ENCODE results near the gene C1orf105.
"Not testable (repeated sequence)": the region's sequence is repeated elsewhere in the genome, so short reads cannot be mapped to it uniquely, and the experiment has no call there.

The C1orf105 gene

DNA sequence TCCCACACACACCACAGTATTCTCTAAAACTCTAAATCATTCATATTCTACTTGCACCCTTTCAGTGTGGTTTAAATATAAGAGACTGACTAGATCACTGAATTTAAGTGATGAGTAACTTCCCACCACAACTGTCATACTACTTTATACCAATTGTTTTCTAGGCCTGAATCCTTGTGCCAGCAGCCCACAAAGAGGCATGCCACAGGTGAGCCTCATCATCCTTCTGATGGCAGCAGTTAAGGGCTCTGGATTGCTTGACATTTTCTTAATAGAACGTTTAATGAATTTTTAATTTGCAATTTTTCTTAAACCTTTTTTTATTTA, 9.6 kb downstream of the C1orf105 start:
- no peak overlapping the region for H3K4me2 ChIP-seq (ENCODE audit: low read depth, low read length)
- no peak for TF ChIP-seq CTCF (IDR thresholded peaks at IDR 0.05; ENCODE audit: low read length)
- TF ChIP-seq EZH2 (optimal IDR thresholded peaks at IDR 0.05; ENCODE audit: low read depth, low read length) = no peak
- no peak for TF ChIP-seq EZH2phosphoT487 (IDR thresholded peaks at IDR 0.05; ENCODE audit: low read length)
- no peak for DNase-seq
- no peaks in the 10 kb centered on the region for H3K36me3 ChIP-seq (replicated peaks; ENCODE audit: insufficient read depth, low read length)
- no peak overlapping the region for H3K9ac ChIP-seq (ENCODE audit: low read length)
- H2AFZ ChIP-seq (ENCODE audit: low read length) = no peak overlapping the region
- H3K9me2 ChIP-seq (replicated peaks; ENCODE audit: insufficient read depth, low read length) = no peaks in the 10 kb centered on the region
- no peaks in the 10 kb centered on the region for H3K79me2 ChIP-seq (ENCODE audit: low read length)
- H3F3A ChIP-seq (ENCODE audit: insufficient read depth, low read length) = no peaks in the 10 kb centered on the region
- H3K4me3 ChIP-seq (ENCODE audit: low read length) = no peak overlapping the region
- H3K27ac ChIP-seq (ENCODE audit: low read length) = no peak overlapping the region
- no peaks in the 10 kb centered on the region for H3K9me3 ChIP-seq (replicated peaks; ENCODE audit: insufficient read depth, low read length)
- no peaks in the 10 kb centered on the region for H3K27me3 ChIP-seq (replicated peaks; ENCODE audit: insufficient read depth, low read length)
- H3K4me1 ChIP-seq (ENCODE audit: low read length) = peaks cover 6% of the 10 kb centered on the region; the same call in 1 of the 2 replicates
- no peaks in the 10 kb centered on the region; the same call in 1 of the 2 replicates for H4K20me1 ChIP-seq (ENCODE audit: insufficient read depth, low read length)

DNA sequence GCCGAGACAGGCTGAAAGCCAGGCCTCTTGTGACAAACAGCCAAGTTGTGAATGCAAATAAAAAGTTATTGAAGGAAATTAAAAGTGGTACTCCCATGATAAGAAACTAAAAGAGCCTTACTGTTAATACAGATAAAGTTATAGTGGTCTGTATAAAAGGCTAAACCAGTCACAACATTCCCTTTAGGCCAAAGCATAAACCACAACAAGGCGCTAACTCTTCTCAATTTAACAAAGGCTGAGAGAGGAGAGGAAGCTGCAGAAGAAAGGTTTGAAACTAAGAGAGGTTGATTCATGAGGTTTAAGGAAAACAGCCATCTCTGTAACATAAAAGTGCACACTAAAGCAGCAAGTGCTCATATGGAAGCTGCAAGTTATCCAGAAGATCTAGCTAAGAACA, 10.7 kb downstream of the C1orf105 start:
- no peaks in the 10 kb centered on the region; the same call in 1 of the 2 replicates for H4K20me1 ChIP-seq (ENCODE audit: insufficient read depth, low read length)
- no peak overlapping the region for H3K4me2 ChIP-seq (ENCODE audit: low read depth, low read length)
- H3K36me3 ChIP-seq (replicated peaks; ENCODE audit: insufficient read depth, low read length) = no peaks in the 10 kb centered on the region
- H3K27me3 ChIP-seq (replicated peaks; ENCODE audit: insufficient read depth, low read length) = no peaks in the 10 kb centered on the region
- no peaks in the 10 kb centered on the region for H3K9me2 ChIP-seq (replicated peaks; ENCODE audit: insufficient read depth, low read length)
- H3K4me1 ChIP-seq (ENCODE audit: low read length) = peaks cover 6% of the 10 kb centered on the region; the same call in 1 of the 2 replicates
- no peak for DNase-seq
- H3K4me3 ChIP-seq (ENCODE audit: low read length) = no peak overlapping the region
- no peak overlapping the region for H3K27ac ChIP-seq (ENCODE audit: low read length)
- no peak for TF ChIP-seq CTCF (IDR thresholded peaks at IDR 0.05; ENCODE audit: low read length)
- TF ChIP-seq EZH2 (optimal IDR thresholded peaks at IDR 0.05; ENCODE audit: low read depth, low read length) = no peak
- no peak for TF ChIP-seq EZH2phosphoT487 (IDR thresholded peaks at IDR 0.05; ENCODE audit: low read length)
- H3F3A ChIP-seq (ENCODE audit: insufficient read depth, low read length) = no peaks in the 10 kb centered on the region
- H2AFZ ChIP-seq (ENCODE audit: low read length) = no peak overlapping the region
- H3K79me2 ChIP-seq (ENCODE audit: low read length) = no peaks in the 10 kb centered on the region
- no peaks in the 10 kb centered on the region for H3K9me3 ChIP-seq (replicated peaks; ENCODE audit: insufficient read depth, low read length)
- H3K9ac ChIP-seq (ENCODE audit: low read length) = no peak overlapping the region

- H3K9me3 ChIP-seq (replicated peaks; ENCODE audit: insufficient read depth, low read length) = no peaks in the 10 kb centered on the region
- no peak for DNase-seq
- H3K36me3 ChIP-seq (replicated peaks; ENCODE audit: insufficient read depth, low read length) = no peaks in the 10 kb centered on the region
- no peaks in the 10 kb centered on the region for H3K9me2 ChIP-seq (replicated peaks; ENCODE audit: insufficient read depth, low read length)
- TF ChIP-seq EZH2 (optimal IDR thresholded peaks at IDR 0.05; ENCODE audit: low read depth, low read length) = no peak
- H3K4me3 ChIP-seq (ENCODE audit: low read length) = no peak overlapping the region
- H2AFZ ChIP-seq (ENCODE audit: low read length) = no peak overlapping the region
- no peaks in the 10 kb centered on the region for H3F3A ChIP-seq (ENCODE audit: insufficient read depth, low read length)
- H3K9ac ChIP-seq (ENCODE audit: low read length) = no peak overlapping the region
- no peaks in the 10 kb centered on the region for H3K79me2 ChIP-seq (ENCODE audit: low read length)
- no peak overlapping the region for H3K27ac ChIP-seq (ENCODE audit: low read length)
- no peaks in the 10 kb centered on the region for H3K27me3 ChIP-seq (replicated peaks; ENCODE audit: insufficient read depth, low read length)
- H3K4me1 ChIP-seq (ENCODE audit: low read length) = peaks cover 6% of the 10 kb centered on the region; the same call in 1 of the 2 replicates
- no peak overlapping the region for H3K4me2 ChIP-seq (ENCODE audit: low read depth, low read length)
- H4K20me1 ChIP-seq (ENCODE audit: insufficient read depth, low read length) = no peaks in the 10 kb centered on the region; the same call in 1 of the 2 replicates
These were observed 11.3 kb downstream of the C1orf105 start for GRCh38 chr1:172431721-172432192.

- not testable (repeated sequence) for H3K9ac ChIP-seq (ENCODE audit: low read length); H3K4me2 ChIP-seq (ENCODE audit: low read depth, low read length); H3K36me3 ChIP-seq (replicated peaks; ENCODE audit: insufficient read depth, low read length); H3K27ac ChIP-seq (ENCODE audit: low read length); H3K4me3 ChIP-seq (ENCODE audit: low read length); H3K79me2 ChIP-seq (ENCODE audit: low read length); H3F3A ChIP-seq (ENCODE audit: insufficient read depth, low read length); H2AFZ ChIP-seq (ENCODE audit: low read length); H3K27me3 ChIP-seq (replicated peaks; ENCODE audit: insufficient read depth, low read length); H3K9me3 ChIP-seq (replicated peaks; ENCODE audit: insufficient read depth, low read length); H3K4me1 ChIP-seq (ENCODE audit: low read length); H3K9me2 ChIP-seq (replicated peaks; ENCODE audit: insufficient read depth, low read length); DNase-seq; H4K20me1 ChIP-seq (ENCODE audit: insufficient read depth, low read length)
These were observed 16.7 kb downstream of the C1orf105 start for GRCh38 chr1:172437183-172437582.

All from MM.1S (cell line).